Mesenchymal stem cell (in vitro differentiated cells and primary cell): ENCODE results near the gene HDAC4.
A peak's percentile ranks its signal among the peaks of the same experiment; 100 is the strongest.

Source experiments
- DNase-seq: peaks from one replicate; pipeline ENCODE4 v3.0.0-alpha.2; 2013
- H2AFZ ChIP-seq: one replicate; pipeline ENCODE4 v1.6.1; 2013; ENCODE audit warnings: low read depth, mild to moderate bottlenecking, control low read depth, inconsistent platforms, low read length, moderate library complexity
- H2AK5ac ChIP-seq: 2 replicates; pipeline ENCODE4 v1.6.1; 2013; ENCODE audit warnings: low read length, moderate library complexity, mild to moderate bottlenecking, inconsistent platforms; ENCODE audit not compliant: severe bottlenecking
- H2BK120ac ChIP-seq: one replicate; pipeline ENCODE4 v1.6.1; 2013; ENCODE audit warnings: low read depth, mild to moderate bottlenecking, inconsistent platforms, low read length, moderate library complexity
- H2BK12ac ChIP-seq, 2 experiments: one replicate each; pipeline ENCODE4 v1.6.1; 2013; ENCODE audit warnings: inconsistent platforms in 2 of 2, low read length in 2 of 2, mild to moderate bottlenecking in 2 of 2, moderate library complexity in 2 of 2, control low read depth in 1 of 2
- H2BK15ac ChIP-seq: one replicate; pipeline ENCODE4 v1.6.1; 2013; ENCODE audit warnings: mild to moderate bottlenecking, low read depth, inconsistent platforms; ENCODE audit not compliant: poor library complexity, severe bottlenecking
- H2BK5ac ChIP-seq: 2 replicates; pipeline ENCODE4 v1.6.1; 2013; ENCODE audit warnings: low read depth, mild to moderate bottlenecking, low read length, control low read depth, inconsistent platforms; ENCODE audit not compliant: poor library complexity, severe bottlenecking
- H3K14ac ChIP-seq, 2 experiments: one replicate each; pipeline ENCODE4 v1.6.1; 2013; ENCODE audit warnings: inconsistent platforms in 2 of 2, low read length in 2 of 2, control low read depth in 1 of 2, mild to moderate bottlenecking in 1 of 2, moderate library complexity in 1 of 2
- H3K18ac ChIP-seq, 2 experiments: one replicate each; pipeline ENCODE4 v1.6.1; 2013; ENCODE audit warnings: inconsistent platforms in 2 of 2, low read length in 2 of 2, control low read depth in 1 of 2, low read depth in 1 of 2, mild to moderate bottlenecking in 1 of 2
- H3K23ac ChIP-seq, 2 experiments: one replicate each; pipeline ENCODE4 v1.6.1; 2013; ENCODE audit warnings: inconsistent platforms in 2 of 2, low read length in 2 of 2, mild to moderate bottlenecking in 2 of 2, moderate library complexity in 2 of 2, control low read depth in 1 of 2
- H3K27ac ChIP-seq: 2 replicates; pipeline ENCODE4 v1.5.1; 2013; ENCODE audit warnings: mild to moderate bottlenecking, moderate library complexity, low read length, control low read depth, inconsistent platforms; ENCODE audit not compliant: poor library complexity, severe bottlenecking
- H3K27me3 ChIP-seq, 2 experiments: 2 replicates each; pipeline versions ENCODE4 v1.6.1 to v1.7.0; 2013; ENCODE audit warnings: low read length in 2 of 2, mild to moderate bottlenecking in 2 of 2, moderate library complexity in 2 of 2, control low read depth in 1 of 2, inconsistent platforms in 1 of 2; ENCODE audit not compliant: control insufficient read depth in 1 of 2, insufficient read depth in 1 of 2
- H3K36me3 ChIP-seq, 2 experiments: 2 replicates each; pipeline versions ENCODE4 v1.6.1 to v1.7.0; 2013; ENCODE audit warnings: low read length in 2 of 2, control low read depth in 1 of 2, inconsistent platforms in 1 of 2, low read depth in 1 of 2, mild to moderate bottlenecking in 1 of 2; ENCODE audit not compliant: insufficient read depth in 2 of 2, control insufficient read depth in 1 of 2
- H3K4ac ChIP-seq, 2 experiments: one replicate each; pipeline ENCODE4 v1.6.1; 2013; ENCODE audit warnings: inconsistent platforms in 2 of 2, low read length in 2 of 2, mild to moderate bottlenecking in 2 of 2, moderate library complexity in 2 of 2, control low read depth in 1 of 2, low read depth in 1 of 2
- H3K4me1 ChIP-seq: 2 replicates; pipeline ENCODE4 v1.6.1; 2013; ENCODE audit warnings: low read depth, low read length, control low read depth; ENCODE audit not compliant: control insufficient read depth, insufficient read depth
- H3K4me2 ChIP-seq: 2 replicates; pipeline ENCODE4 v1.6.1; 2013; ENCODE audit warnings: low read length, mild to moderate bottlenecking, inconsistent platforms; ENCODE audit not compliant: poor library complexity, severe bottlenecking
- H3K4me3 ChIP-seq, 2 experiments: 2 replicates each; pipeline versions ENCODE4 v1.5.1 to v1.7.0; 2013; ENCODE audit warnings: low read length in 2 of 2, mild to moderate bottlenecking in 2 of 2, control low read depth in 1 of 2, low read depth in 1 of 2; ENCODE audit not compliant: insufficient read depth in 1 of 2
- H3K79me1 ChIP-seq: replicated peaks from 2 replicates; pipeline ENCODE4 v1.6.1; 2013; ENCODE audit warnings: mild to moderate bottlenecking, control low read depth, low read length, inconsistent platforms; ENCODE audit not compliant: poor library complexity, severe bottlenecking
- H3K9ac ChIP-seq: 2 replicates; pipeline ENCODE4 v1.7.0; 2013; ENCODE audit warnings: mild to moderate bottlenecking, low read length, moderate library complexity
- H3K9me3 ChIP-seq: 2 replicates; pipeline ENCODE4 v1.7.0; 2013; ENCODE audit warnings: mild to moderate bottlenecking, low read length; ENCODE audit not compliant: control insufficient read depth
- H4K8ac ChIP-seq: one replicate; pipeline ENCODE4 v1.6.1; 2013; ENCODE audit warnings: inconsistent platforms, mild to moderate bottlenecking, low read length, moderate library complexity
- H4K91ac ChIP-seq: one replicate; pipeline ENCODE4 v1.6.1; 2013; ENCODE audit warnings: mild to moderate bottlenecking, low read length, inconsistent platforms
- WGBS: methylation state at CpG from one replicate; pipeline ENCODE4 v1.1.7; 2013; ENCODE audit warnings: mixed read lengths; 5-methylcytosine and 5-hydroxymethylcytosine counted together

HDAC4 gene

DNA sequence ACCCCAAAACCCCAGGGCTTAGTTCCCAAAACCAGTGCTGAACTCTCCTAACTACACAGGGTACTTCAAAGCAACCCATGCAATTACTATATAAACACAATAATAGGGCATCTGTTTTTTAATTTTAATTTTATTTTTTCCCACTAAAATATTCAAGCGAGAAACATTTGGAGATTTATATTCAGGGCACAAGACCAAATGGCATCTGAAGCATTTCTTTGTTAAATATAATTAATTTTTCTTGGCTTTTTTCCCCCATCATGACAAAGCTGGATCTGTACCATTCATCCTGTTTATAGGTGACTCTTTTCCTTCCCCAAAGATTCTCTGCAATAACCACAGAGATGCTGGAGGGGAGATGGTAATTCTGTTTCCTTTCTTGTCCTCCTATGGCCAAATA is 18.1 kb upstream of the HDAC4 start:
- no peak overlapping the region for H3K9ac ChIP-seq
- H3K27me3 ChIP-seq, result peaks cover 0 to 2% of the 10 kb centered on the region in 2 experiments
- no peaks in the 10 kb centered on the region for H3K9me3 ChIP-seq
- no peak overlapping the region for H3K18ac ChIP-seq
- no peaks in the 10 kb centered on the region for H3K79me1 ChIP-seq
- H2AK5ac ChIP-seq, result no peak overlapping the region
- no peaks in the 10 kb centered on the region for H3K4me1 ChIP-seq
- H2BK5ac ChIP-seq, result no peak overlapping the region
- no peak for DNase-seq
- H2BK120ac ChIP-seq, result no peak overlapping the region
- H3K23ac ChIP-seq, result no peak overlapping the region
- no peak overlapping the region for H2BK12ac ChIP-seq
- no peak overlapping the region for H4K8ac ChIP-seq
- no CpG with 5 or more reads among the region's 1 CpG for WGBS
- H3K4ac ChIP-seq, result no peak overlapping the region
- H3K36me3 ChIP-seq, result no peaks in the 10 kb centered on the region
- H3K4me2 ChIP-seq, result no peak overlapping the region
- H3K27ac ChIP-seq, result no peak overlapping the region
- H3K4me3 ChIP-seq, result no peak overlapping the region
- no peak overlapping the region for H4K91ac ChIP-seq
- H2BK15ac ChIP-seq, result no peak overlapping the region
- H2AFZ ChIP-seq, result no peak overlapping the region
- no peak overlapping the region for H3K14ac ChIP-seq

DNA sequence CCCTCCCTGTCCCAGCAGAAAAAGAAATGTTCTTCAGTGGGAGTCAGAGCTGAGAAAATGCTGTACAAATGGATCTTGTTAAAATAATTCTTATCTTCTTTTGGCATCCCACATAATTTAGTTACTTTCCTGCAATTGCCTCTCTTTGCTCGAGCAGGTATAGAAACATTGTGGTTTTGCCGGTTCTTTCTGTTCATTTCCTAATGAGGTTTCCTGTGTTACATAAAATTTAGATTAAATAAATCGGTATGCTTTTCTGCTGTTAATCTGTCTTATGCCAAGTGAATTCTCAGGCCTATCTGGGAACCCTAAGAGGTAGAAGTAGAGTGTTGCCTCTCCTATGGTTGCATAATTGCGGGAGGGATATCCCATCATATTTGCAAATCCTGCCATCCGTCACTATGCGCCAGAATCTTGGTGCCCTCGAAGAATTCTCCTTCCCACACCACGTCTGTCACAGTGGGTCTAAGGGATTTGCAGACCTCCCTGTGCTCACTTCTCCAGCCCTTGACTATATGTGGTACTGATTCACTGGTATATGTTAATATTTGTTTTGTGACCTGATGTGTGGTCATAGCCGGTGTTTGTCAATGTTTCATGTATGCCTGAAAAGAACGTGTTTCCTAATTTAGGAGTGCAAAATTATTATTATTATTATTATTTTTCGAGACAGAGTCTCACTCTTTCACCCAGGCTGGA is 12.2 kb upstream of the HDAC4 start:
- Histone ChIP-seq H2BK12ac (no peak overlapping the region), H2BK120ac (no peak overlapping the region), H3K4ac (no peak overlapping the region), H3K23ac (no peak overlapping the region), H3K4me2 (no peak overlapping the region), H3K9ac (no peak overlapping the region), H3K27me3 (peaks cover 0 to 21% of the 10 kb centered on the region in 2 experiments), H3K27ac (no peak overlapping the region), H4K8ac (no peak overlapping the region), H3K9me3 (peaks cover 25% of the 10 kb centered on the region), H2AK5ac (no peak overlapping the region), H3K79me1 (no peaks in the 10 kb centered on the region), H2BK5ac (no peak overlapping the region), H3K14ac (no peak overlapping the region), H2AFZ (no peak overlapping the region), H3K4me1 (no peaks in the 10 kb centered on the region), H3K36me3 (no peaks in the 10 kb centered on the region), H3K4me3 (no peak overlapping the region), H2BK15ac (no peak overlapping the region), H4K91ac (no peak overlapping the region), H3K18ac (no peak overlapping the region)
- WGBS, result 80% methylated on average over 7 of the region's 11 CpGs
- DNase-seq, result no peak

DNA sequence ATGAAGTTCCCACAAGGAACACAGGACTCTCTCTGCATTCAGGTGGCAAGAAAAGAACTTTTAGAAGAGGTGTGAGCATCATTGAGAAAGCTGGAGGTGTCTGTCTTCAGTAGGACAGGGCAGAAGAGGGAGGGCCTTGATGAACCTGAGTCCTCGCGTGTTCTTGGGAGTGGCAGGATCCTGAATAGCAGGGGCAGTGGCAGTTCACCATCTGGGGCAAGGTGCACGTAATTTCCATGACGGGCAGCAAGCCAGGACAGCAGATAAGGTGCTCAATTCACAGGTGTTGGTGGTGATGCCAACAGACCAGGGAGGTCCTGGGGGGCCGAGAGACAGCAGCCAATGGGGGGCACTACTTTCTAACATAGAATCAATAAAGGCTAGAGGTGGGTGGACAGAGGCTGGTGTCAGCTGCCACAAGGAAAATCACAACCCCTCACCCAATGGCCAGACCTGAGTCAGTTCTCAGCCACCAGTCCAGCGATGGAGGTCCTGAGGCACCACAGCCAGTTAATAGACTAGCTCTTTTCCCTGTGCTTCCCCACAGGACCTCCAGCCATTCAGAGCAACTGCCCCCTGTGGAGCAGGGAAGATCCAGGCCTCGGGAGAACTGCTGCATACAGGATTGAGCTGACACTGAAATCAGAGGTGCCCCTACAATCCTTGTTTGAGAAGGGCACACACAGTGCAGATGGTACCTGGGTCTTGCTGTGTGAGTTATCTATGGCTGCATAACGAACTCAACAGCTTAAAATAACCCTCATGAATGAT is 10.9 kb upstream of the HDAC4 start:
- Histone ChIP-seq H3K4me3 (no peak overlapping the region), H3K9me3 (peaks cover 25% of the 10 kb centered on the region), H2BK5ac (no peak overlapping the region), H3K79me1 (no peaks in the 10 kb centered on the region), H3K4me2 (no peak overlapping the region), H3K23ac (no peak overlapping the region), H3K4me1 (no peaks in the 10 kb centered on the region), H3K4ac (no peak overlapping the region), H2AFZ (no peak overlapping the region), H3K27ac (no peak overlapping the region), H3K18ac (no peak overlapping the region), H2BK15ac (no peak overlapping the region), H3K9ac (no peak overlapping the region), H2AK5ac (no peak overlapping the region), H4K91ac (peak overlapping the region; percentile 39), H2BK12ac (no peak overlapping the region), H4K8ac (no peak overlapping the region), H3K27me3 (peaks cover 0 to 21% of the 10 kb centered on the region in 2 experiments), H3K36me3 (no peaks in the 10 kb centered on the region), H3K14ac (no peak overlapping the region), H2BK120ac (no peak overlapping the region)
- 69% methylated on average over 8 of the region's 8 CpGs for WGBS
- no peak for DNase-seq

DNA sequence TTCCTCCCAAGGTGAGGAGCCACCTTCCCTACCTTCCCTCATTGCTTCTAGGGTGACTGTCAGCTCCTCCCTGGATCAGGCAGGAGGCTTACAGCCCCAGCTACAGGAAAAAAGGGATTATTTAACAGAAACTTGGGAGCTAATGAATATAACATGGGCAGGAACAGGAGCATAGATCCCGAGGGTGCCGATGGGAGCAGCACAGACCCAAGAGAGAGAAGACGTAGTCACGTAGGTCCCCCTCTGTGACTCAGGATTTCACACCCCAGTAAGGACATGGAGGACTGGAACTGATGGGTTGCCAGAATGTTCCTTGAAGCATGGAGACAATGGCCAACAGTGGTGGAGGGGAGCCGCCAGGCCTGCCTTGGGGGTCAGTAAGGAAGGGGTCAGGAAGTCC is 10.3 kb upstream of the HDAC4 start:
- DNase-seq, result no peak
- WGBS, result 88% methylated on average over 5 of the region's 5 CpGs
- Histone ChIP-seq H3K4me1 (no peaks in the 10 kb centered on the region), H3K9me3 (peaks cover 25% of the 10 kb centered on the region), H4K8ac (no peak overlapping the region), H3K27me3 (peaks cover 0 to 21% of the 10 kb centered on the region in 2 experiments), H2BK120ac (no peak overlapping the region), H2BK12ac (no peak overlapping the region), H2BK5ac (no peak overlapping the region), H3K23ac (no peak overlapping the region), H3K36me3 (no peaks in the 10 kb centered on the region), H4K91ac (no peak overlapping the region), H2BK15ac (no peak overlapping the region), H3K4ac (no peak overlapping the region), H2AK5ac (no peak overlapping the region), H3K4me3 (no peak overlapping the region), H2AFZ (no peak overlapping the region), H3K4me2 (no peak overlapping the region), H3K9ac (no peak overlapping the region), H3K27ac (no peak overlapping the region), H3K18ac (no peak overlapping the region), H3K14ac (no peak overlapping the region), H3K79me1 (no peaks in the 10 kb centered on the region)
